ENCODE data around the gene STAU1.
"Not testable (repeated sequence)": the region's sequence is repeated elsewhere in the genome, so short reads cannot be mapped to it uniquely, and the experiment has no call there.

STAU1 gene

GRCh38 chr20:49199729-49200293, 11.7 kb upstream of the STAU1 start:
- no peak for FAIRE-seq

DNA sequence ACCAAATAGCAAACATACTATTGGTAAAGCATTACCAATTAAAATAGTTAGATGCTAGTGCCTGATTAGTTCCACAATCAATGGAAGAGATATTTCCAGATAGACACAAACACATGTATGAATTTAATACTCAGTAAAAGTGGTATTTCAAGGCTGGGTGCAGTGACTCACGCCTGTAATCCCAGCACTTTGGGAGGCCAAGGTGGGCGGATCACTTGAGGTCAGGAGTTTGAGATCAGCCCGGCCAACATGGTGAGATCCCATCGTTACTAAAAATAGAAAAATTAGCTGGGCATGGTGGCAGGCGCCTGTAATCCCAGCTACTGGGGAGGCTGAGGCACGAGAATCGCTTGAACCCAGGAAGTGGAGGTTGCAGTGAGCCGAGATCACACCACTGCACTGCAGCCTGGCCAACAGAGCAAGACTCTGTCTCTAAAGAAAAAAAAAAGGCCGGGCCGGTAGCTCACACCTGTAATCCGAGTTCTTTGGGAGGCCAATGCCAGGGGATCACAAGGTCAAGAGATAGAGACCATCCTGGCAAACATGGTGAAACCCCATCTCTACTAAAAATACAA, 4.9 kb upstream of the STAU1 start:
- FAIRE-seq, result not testable (repeated sequence)

DNA sequence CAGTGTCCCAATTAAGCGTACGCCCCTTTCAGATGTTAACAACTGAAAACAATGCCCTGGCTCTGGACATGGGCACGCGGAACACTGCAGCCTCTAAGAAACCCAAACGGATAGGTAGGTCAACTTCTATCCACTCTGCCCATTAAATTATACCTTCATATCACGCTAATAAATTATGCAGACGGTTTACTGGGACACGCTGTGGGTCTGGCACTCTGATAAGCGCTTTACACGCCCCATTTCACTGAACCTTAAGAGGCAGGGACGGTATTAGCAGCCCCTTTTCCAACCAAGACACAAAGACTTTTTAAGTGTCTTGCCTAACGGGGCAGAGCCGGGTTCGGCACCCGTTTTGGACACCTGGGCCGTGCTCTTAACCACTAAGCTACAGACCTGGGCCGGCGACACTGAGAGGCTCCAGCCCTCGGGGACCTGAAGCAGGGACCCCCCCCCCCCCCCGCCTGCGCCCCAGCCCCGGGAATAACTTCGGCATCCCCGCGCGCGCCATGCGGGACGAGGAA, 744 bp downstream of the STAU1 start:
- FAIRE-seq, result no peak

DNA sequence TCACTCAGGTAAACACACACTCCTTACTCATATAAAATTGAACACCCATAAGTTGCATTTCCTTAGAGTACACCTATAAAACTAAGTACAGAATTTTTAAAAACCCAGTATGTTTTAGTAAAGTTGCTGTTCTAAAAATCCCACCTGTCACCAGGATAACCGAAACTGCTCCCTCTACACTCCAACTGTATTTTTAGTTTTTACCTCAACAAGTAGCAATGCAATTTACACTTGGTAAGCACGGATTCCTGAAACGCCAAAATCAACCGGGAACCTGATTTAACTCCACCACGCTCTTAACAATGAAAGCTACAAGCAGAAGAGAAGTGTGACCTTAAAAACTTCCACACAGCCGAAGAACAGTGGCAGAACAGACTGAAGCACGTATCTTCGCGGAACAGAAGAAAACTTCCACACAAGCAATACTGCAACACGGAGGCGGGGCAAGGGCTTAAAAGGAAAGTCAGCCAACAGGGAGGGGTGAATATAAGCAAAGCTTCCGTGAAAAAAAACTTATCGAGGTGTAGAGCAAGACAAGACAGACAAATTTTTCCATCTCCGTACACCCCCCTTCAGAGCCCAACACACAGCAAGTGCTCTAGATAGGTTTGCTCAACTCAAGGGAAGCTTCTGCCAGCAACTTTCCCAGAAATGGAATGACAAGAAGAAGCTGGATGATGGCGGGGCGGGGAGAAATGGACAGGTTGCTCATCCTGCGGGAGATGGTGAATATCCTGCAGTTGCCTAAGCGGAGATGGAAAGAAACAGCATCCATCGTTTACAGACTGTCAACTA, 1.4 kb downstream of the STAU1 start:
- FAIRE-seq, result no peak

DNA sequence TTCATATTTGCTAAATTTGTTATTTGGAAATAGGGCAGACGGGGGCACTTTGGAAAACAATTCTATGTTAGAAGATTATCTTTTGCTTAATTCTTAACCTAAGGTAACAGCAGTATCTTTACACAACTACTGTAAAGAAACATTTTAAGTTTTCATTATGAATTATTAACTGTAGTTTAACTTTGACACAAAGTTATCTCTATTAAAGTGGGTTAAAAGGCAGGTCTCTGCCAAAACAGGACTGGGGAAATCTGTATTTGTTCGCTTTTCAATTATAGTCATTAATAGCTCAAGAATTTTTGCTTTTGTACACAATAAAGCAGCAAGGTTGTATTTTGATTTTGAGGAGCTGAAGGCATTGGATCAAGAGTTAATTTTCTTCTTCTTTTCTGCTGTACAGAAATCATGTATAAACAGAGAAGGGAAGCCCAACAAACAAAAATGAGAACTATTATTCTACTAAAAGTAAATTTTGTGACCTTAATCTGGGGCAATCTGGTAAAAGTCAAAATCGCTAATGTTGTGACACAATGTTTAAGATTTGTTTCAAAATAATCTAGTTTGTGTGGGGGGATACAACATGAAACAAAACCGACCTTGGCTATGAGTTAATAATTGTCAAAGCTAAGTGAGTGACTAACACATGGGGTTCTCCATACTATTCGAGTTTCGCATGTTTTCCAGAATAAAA, 2.9 kb downstream of the STAU1 start:
- FAIRE-seq, result no peak

DNA sequence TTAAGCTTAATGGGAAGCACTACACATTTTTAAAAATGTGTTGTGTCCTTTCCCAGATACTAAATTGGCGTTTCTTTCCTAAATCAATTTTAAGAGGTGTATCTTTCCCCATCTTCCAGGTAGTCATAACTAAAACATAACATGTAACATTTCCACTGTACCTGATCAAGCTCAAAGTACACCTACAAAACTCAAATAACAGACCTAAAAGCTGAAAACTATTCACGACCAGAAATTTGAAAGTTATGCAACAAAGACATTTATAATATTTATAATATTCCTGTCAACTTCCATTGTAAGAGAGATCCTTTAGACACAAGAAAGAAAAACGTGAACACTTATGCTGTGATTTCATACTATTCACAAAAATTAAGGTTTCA, 3.5 kb downstream of the STAU1 start:
- FAIRE-seq, result no peak

GRCh38 chr20:49184084-49184501, 4.0 kb downstream of the STAU1 start:
- FAIRE-seq, result not testable (repeated sequence)

DNA sequence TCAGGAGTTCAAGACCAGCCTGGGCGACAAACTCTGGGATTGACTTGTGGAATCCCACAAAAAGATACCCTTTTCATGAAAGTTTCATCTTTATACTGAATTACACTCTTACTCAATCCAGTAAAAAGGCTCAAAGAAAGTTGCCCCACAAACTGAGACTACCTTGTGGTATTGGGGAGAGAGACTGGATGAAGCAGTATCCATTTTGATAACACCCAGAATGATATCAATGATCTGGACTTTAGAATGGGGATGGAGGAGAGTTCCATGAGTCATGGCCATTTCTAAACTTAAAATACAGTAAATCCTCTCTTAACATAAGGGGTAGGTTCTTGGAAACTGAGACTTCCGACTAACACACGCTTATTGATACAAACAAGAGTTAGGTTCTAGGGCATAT, 4.7 kb downstream of the STAU1 start:
- FAIRE-seq, result no peak

DNA sequence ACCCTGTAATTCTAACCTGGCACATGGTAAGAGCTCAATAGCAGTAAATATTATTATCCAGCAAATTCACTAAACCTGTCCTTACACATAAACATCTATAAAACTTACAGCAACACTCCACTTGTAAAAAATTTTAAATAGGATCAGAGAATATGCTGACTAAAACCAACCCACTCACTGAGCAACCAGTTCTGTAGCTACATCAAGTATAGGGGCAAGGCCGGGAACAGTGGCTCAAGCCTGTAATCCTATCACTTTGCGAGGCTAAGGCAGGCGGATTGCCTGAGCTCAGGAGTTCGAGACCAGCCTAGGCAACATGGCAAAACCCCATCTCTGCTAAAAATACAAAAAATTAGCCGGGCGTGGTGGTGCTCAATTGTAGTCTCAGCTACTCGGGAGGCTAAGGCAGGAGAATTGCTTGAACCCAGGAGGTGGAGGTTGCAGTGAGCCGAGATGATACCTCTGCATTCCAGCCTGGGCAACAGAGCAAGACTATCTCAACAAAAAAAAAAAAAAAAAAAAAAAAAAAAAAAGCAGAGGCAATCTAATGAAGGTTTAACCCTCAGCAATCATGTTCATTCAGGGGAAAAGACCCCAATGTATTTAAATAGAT, 6.8 kb downstream of the STAU1 start:
- no peak for FAIRE-seq

- no peak for FAIRE-seq
These were observed 8.5 kb downstream of the STAU1 start for GRCh38 chr20:49179368-49180277.

GRCh38 chr20:49174183-49174582, 14.0 kb downstream of the STAU1 start:
- FAIRE-seq, result no peak

GRCh38 chr20:49172413-49172812, 15.7 kb downstream of the STAU1 start:
- FAIRE-seq, result no peak

DNA sequence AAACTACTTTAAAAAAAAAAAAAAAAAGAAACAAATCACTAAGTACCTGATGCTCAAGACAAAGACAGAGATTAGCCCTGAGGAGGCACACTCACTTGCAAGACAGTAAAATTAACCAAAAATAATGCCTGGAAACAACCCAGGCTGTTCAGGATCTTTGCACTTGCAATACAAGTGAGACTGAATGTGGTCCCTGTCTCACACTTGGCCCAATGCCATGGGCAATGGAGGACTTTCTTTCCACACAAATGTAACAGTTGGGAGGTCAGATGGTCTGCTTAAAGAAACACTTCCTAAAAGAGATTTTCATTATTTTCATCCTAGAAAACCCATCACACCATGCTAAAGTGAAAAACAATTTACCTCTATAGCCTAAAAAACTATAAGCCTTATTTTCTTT, 16.2 kb downstream of the STAU1 start:
- FAIRE-seq, result no peak

GRCh38 chr20:49170714-49171113, 17.4 kb downstream of the STAU1 start:
- no peak for FAIRE-seq

GRCh38 chr20:49169547-49169946, 18.6 kb downstream of the STAU1 start:
- no peak for FAIRE-seq

DNA sequence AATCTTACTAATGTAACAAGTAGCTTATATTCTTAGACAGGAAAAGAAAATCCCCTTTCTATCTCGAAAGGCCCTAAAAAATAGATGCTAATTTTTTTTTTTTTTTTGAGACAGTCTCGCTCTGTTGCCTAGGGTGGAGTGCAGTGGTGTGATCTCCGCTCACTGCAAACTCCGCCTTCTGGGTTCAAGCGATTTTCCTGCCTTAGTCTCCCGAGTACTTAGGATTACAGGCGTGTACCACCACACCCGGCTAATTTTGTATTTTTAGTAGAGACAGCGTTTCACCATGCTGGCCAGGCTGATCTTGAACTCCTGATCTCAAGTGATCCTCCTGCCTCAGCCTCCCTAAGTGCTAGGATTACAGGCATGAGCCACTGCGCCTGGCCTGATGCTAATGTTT, 19.3 kb downstream of the STAU1 start:
- not testable (repeated sequence) for FAIRE-seq

- FAIRE-seq, result no peak
These were observed 20.2 kb downstream of the STAU1 start for GRCh38 chr20:49167811-49168507.

DNA sequence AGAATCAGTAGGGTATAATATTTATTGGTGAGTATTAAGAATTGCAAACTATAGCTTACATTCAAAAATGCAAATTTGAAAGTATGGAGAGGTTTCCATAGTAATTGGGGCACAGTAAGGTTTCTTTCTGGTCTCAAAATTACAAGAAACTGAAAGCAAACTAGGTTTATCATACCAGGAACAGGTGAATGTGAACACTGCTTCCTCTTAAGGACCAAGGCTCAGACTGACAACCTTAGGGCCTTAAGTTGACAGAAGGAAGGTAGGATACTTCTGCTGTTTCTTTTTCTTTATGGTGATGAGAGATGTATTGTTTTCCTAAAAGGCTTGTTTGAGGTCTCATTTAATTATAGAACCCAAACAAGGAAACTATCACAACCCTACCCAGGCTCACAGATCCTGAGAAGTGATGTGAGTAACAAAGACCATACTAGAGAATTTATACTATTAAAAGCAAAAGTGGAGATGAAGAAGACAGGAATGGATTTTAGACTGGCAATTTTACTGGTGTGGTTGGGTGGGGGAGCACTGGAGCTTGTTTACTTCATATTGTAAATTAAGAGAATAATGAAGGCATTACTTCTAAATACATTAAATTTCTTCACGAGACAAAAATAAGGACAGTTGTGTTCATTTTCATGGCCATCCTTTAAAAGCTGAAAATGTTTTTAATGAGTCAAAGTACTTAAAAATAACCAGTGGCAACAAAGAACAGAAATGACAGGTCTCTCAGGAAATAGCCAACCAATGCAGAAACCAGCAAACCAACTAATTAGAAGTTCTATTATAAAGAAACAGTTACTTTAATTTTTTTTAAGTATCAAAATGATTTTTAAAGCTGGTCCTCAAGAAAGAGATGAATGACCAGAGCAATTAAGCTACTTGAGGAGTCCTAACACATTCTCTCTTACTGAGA, 21.3 kb downstream of the STAU1 start:
- FAIRE-seq, result no peak

GRCh38 chr20:49165611-49166010, 22.5 kb downstream of the STAU1 start:
- no peak for FAIRE-seq

GRCh38 chr20:49163696-49164095, 24.4 kb downstream of the STAU1 start:
- no peak for FAIRE-seq
